Right atrium auricular region (tissue), 2 donors: ENCODE results near the gene MAML2. TPM values are rescaled to one million over a fixed set of nuclear protein-coding genes. Genes with fewer than 3 reads are reported as not detected.

Experiments used
- DNase-seq: peaks from one replicate; pipeline ENCODE4 v3.0.0-alpha.2; 2019; ENCODE audit warnings: low spot score
- H3K27ac ChIP-seq, 2 donors: fragments of 200-600 bp; sonication (generic); 1 replicate in 1 of 2; 2 replicates in 1 of 2; pipeline ENCODE4 v1.5.1; 2016 to 2019
- H3K27me3 ChIP-seq, 2 donors: fragments of 200-600 bp; sonication (generic); one replicate each; pipeline versions ENCODE4 v1.5.1 to v1.6.0; 2017 to 2019
- H3K36me3 ChIP-seq: fragments of 200-600 bp; sonication (generic); one replicate; pipeline ENCODE4 v1.5.1; 2016
- H3K4me1 ChIP-seq, 2 donors: fragments of 200-600 bp; sonication (generic); one replicate each; pipeline versions ENCODE4 v1.5.1 to v1.6.0; 2017 to 2019
- H3K4me3 ChIP-seq, 2 donors: fragments of 200-600 bp; sonication (generic); 1 replicate in 1 of 2; 2 replicates in 1 of 2; pipeline ENCODE4 v1.5.1; 2017 to 2019; ENCODE audit warnings: mild to moderate bottlenecking in 1 of 2, moderate library complexity in 1 of 2
- H3K9me3 ChIP-seq, 2 donors: fragments of 200-600 bp; sonication (generic); one replicate each; pipeline ENCODE4 v1.5.1; 2019
- CTCF ChIP-seq, 2 donors: fragments of 200-600 bp; sonication (generic); IDR thresholded peaks; one replicate each; pipeline ENCODE4 v1.5.1; 2019; ENCODE audit warnings: antibody characterized with exemption in 2 of 2
- total RNA-seq, 2 donors: library from RNA; depleted of rRNA; stranded (reverse); fragments of >200 nt; gene quantifications; one replicate each; pipeline ENCODE4 v1.1.0, GENCODE V29; 2016

The MAML2 gene
- total RNA-seq, 2 donors from 2014 or later, result 7.6 to 16.6 TPM

GRCh38 chr11:96162816-96163499, 180.0 kb downstream of the MAML2 start:
- Histone ChIP-seq H3K4me3 (no peak overlapping the region), H3K9me3 (no peaks in the 10 kb centered on the region), H3K27me3 (no peaks in the 10 kb centered on the region), H3K4me1 (peaks cover 0 to 24% of the 10 kb centered on the region in 2 donors), H3K36me3 (no peaks in the 10 kb centered on the region), H3K27ac (peak overlapping the region; percentile 47 to 67)
- DNase-seq, result no peak
- no peak for TF ChIP-seq CTCF (IDR thresholded peaks at IDR 0.05)

GRCh38 chr11:96161307-96162089, 181.5 kb downstream of the MAML2 start:
- peaks cover 0 to 26% of the 10 kb centered on the region in 2 donors for H3K4me1 ChIP-seq
- H3K36me3 ChIP-seq, result no peaks in the 10 kb centered on the region
- H3K27ac ChIP-seq, result peak overlapping the region in 1 of 2 donors; percentile 67
- no peaks in the 10 kb centered on the region for H3K9me3 ChIP-seq
- H3K27me3 ChIP-seq, result no peaks in the 10 kb centered on the region
- DNase-seq, result no peak
- H3K4me3 ChIP-seq, result no peak overlapping the region
- TF ChIP-seq CTCF (IDR thresholded peaks at IDR 0.05), result no peak

GRCh38 chr11:96160732-96161306, 182.2 kb downstream of the MAML2 start:
- Histone ChIP-seq H3K4me1 (peaks cover 0 to 29% of the 10 kb centered on the region in 2 donors), H3K9me3 (no peaks in the 10 kb centered on the region), H3K36me3 (no peaks in the 10 kb centered on the region), H3K27ac (peak overlapping the region in 1 of 2 donors; percentile 67), H3K4me3 (no peak overlapping the region), H3K27me3 (no peaks in the 10 kb centered on the region)
- TF ChIP-seq CTCF (IDR thresholded peaks at IDR 0.05), result no peak
- DNase-seq, result no peak

GRCh38 chr11:96159968-96160367, 183.0 kb downstream of the MAML2 start:
- no peak for TF ChIP-seq CTCF (IDR thresholded peaks at IDR 0.05)
- no peak overlapping the region for H3K27ac ChIP-seq
- peaks cover 0 to 37% of the 10 kb centered on the region in 2 donors for H3K4me1 ChIP-seq
- DNase-seq, result no peak
- no peaks in the 10 kb centered on the region for H3K9me3 ChIP-seq
- H3K4me3 ChIP-seq, result no peak overlapping the region
- H3K36me3 ChIP-seq, result no peaks in the 10 kb centered on the region
- H3K27me3 ChIP-seq, result no peaks in the 10 kb centered on the region

GRCh38 chr11:96158126-96158525, 184.9 kb downstream of the MAML2 start:
- H3K4me3 ChIP-seq, result no peak overlapping the region
- H3K27ac ChIP-seq, result peak overlapping the region; percentile 80
- no peak for TF ChIP-seq CTCF (IDR thresholded peaks at IDR 0.05)
- no peaks in the 10 kb centered on the region for H3K9me3 ChIP-seq
- peaks cover 0 to 42% of the 10 kb centered on the region in 2 donors for H3K4me1 ChIP-seq
- no peak for DNase-seq
- no peaks in the 10 kb centered on the region for H3K36me3 ChIP-seq
- H3K27me3 ChIP-seq, result no peaks in the 10 kb centered on the region
